Brain pericyte (primary cell): ENCODE data around the gene BTBD16.

Source experiments
- DNase-seq: peaks from one replicate; pipeline ENCODE4 v3.0.0-alpha.2; 2012; ENCODE audit warnings: low read depth, low spot score

Gene BTBD16

DNA sequence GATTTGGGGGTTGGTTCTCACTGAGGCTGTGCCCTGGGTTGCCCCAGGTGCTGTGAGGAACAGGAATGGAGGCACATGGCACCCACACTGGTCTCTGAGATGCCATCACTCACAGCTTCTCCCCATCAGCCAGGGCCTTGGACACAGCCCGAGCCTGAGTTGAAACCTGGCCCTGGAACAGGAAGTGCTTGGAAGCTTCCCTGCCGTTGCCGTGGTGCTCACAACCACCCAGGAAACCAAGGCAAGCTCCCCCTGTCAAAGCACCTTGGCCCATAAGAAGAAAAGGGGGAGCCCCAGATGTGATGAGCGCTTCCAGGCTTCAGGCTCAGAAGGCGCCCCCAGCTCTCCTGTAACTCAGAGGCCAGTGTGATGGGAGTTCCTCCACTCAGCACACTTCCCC, at the start of gene BTBD16:
Gene BTBD16 (plus strand): TSS at position 221 of the 400 bp plus-strand sequence. CDS start 3,786 bp downstream, outside the sequence.
- DNase-seq: no peak

DNA sequence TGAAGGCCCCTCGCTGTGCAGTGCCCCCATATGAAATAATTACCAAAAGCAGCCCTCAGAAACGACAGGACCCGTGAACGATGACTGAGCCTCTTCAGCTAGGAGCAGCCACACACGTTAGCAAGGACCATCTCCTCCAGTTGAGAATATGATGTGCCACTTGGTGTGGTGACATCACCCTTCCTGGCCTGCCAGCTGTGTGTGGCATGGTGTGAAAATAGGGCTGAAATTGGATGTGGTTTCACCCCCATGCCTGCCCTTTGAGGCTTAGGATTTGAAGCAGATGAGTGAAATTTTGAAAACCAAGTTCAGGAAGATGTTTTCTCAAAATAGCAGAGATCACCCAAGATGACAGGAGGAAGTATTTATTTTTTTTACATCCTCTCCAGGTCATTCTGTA, 49.1 kb upstream of the BTBD16 start:
- DNase-seq: no peak

DNA sequence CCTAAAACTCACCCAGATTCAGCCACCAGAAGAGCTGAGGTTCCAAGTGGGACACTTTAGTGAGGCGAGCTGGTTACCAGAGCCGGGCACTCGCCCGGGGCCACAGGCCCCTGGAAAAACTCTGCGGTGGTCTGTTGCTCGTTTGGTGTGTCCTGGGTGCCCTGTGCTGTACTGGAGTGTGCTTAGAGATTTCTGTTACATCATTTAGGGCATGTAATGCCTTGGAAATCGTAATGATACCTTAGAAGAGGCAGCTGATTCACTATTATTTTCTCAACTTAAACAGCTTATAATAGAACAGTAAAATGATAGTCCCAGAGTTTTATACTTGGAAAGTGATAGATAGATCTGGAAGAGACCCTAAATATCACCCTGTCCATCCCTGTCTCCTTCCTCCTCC, 48.5 kb upstream of the BTBD16 start:
- no peak for DNase-seq

DNA sequence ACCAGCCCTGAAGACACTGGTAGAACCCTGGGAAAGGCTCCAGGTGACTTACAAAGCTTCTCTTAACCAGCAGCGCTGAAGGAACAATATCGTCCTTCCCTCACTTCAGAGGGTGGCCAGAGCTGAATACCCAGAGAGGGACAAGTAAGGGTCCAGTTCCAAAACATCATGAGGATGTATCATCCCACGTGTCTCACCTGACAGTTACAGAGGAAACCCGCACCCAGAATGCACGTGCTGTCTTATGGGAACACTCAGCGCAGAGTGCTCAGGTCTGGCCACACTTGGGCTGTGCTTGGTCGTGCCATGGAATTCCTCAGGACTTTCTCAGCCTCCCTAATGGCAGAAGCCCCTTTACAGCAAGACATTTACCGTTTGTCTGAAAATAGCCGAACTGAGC, 46.9 kb upstream of the BTBD16 start:
- no peak for DNase-seq

DNA sequence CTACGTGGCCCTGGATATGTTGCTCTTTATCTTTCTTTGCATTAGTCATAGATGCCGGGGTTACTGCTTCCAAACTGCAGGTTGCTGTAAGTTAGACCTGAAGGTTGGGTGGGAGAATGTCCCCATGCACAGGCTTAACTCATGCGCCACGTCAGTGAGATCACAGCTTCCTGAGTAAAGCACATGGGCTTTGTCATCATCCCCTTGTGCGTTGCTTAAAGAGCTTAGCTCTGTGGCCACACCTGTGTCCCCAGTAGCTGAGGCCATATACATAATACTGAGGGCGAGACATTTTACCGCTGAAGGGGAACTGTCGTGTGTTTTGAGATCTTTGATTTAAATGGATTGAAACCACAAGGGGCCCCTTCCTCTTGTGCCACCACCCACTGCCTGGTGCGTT, 45.8 kb upstream of the BTBD16 start:
- DNase-seq: no peak

DNA sequence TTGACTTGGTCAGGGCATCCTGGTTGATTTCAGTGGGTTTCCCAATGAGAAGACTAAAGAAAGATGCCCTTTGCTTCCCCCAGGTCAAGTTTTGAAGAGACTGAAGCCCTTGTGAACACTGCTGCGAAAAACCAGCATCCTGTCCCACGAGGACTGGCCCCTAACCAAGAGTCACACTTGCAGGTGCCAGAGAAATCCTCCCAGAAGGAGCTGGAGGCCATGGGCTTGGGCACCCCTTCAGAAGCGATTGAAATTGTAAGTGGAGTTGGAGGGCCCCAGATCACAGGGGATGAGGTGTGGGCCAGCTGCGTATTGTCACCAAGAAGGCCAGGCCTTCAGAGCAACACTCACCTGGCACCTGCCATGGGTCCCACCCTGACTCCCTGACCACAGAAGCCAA, 43.3 kb upstream of the BTBD16 start:
- no peak for DNase-seq

DNA sequence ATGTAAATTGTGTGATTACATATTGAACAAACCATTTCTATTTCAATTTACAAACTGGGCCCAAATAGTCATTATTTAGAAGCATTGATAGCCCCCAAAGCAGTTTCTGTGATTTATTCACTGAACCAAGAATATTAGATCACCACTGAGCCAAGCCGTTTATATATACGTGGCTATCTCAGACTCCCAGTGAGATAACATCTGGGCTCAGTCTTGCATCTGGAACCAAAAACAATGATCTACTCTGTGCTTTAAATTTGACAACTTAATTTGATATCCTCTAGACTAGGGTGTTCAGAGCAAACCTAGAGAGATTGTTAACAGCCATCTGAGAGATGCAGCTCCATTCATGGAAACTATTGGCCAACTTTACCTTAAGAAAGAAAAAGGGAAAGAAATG, 41.4 kb upstream of the BTBD16 start:
- no peak for DNase-seq

DNA sequence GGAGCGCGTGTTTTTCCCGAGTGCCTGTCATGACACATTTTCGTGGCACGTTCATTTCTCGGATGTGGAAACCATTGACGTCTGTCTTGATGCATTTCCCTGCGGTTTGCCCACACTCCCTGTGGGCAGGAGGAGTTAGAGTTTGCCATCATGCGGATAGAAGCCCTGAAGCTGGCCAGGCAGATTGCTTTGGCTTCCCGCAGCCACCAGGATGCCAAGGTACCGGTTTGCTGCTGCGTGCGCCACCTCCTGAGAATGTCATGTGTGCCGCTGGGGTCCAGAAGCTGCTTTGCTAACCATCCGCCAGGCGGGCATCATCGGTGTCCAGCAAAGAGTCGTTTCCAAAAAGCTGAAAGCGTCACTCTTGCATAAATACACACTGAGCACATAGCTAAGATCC, 40.9 kb upstream of the BTBD16 start:
- DNase-seq: no peak

DNA sequence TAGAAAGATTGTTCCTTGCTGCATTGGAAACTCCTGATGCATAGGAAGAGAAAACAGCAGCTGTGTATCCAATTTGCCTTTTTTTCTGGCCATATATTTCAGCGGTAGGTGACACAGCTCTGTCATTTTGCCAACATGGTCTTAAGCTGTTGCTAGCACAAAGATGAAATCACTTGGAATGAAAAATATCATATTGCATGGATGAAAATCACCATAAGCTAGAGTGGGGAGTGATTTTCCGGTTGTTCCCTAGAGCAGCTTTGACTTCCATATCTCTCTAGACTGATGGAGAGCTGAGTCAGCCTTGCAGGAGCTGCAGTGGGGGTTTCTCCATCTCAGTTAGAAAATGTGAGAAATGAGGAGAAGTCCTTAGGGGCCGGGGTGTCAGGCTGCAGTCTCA, 38.3 kb upstream of the BTBD16 start:
- DNase-seq: no peak

DNA sequence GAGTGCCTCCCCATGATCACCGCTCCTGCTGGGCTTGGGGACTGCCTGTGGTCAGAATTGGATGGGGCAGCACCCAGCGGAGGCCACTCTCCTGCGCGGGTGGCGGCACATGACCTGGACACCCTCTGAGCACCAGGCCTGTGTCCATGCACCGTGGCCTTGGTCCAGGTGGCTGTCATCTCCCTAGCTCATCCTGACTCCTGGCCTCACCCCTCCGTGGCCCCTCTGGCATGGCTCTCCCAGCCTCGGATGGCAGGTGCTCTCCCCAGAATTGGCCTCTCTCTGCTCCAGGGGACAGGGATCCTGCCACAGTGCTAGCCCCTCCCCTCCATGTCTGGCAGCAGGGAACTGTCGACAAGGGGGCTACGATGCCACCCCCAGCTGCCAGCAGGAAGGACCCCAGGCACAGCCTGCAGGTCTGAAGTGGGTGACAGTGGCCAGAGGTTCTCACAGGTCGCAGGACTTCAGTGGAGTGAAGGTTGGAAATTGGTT, 37.2 kb upstream of the BTBD16 start:
- no peak for DNase-seq

DNA sequence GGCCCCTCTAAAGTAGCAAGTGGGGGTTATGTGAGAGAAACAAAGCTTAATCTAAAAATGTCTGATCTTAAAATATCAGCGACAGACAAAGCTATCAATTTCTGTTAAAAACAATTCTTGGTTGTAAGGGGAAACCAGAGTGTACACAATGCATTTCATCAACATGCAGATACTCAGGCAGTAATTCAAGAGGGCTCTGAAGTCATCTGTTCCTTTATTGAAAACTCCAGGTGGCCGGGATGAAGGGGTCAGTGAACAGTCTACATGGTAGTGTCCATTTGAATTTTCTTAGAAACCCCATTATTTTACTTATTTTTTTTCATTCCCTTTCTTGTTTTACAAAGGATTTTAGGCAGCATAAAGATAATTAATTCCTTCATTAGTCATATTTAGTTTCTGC, 36.7 kb upstream of the BTBD16 start:
- no peak for DNase-seq

DNA sequence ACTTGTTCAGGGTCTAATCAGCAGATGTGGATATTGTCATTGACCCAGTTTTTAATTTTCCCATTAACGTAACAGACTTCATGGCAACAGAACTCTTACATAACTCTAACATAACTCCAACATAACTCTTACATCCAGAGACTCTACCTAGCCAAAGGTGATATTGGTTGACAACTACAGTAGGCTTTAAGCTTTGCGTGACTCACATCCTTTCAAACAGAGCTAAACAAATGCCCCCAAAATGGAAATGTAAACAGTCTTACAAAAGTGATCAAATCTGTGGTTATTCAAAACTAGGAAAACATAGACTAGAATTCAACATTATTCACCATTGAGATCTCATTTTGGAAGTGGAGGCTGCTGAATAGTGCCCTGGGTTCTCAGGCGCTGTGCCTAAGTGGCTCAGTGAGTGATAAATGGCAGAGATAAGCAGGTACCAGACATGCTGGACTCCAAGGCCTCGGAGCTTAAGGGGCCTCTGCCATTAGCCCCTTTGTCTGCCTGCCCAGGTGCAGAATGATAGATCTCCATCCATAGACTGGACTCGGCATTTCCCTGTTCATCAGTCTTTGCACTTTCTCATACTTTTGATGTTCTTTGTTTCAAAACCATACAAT, 34.3 kb upstream of the BTBD16 start:
- no peak for DNase-seq

DNA sequence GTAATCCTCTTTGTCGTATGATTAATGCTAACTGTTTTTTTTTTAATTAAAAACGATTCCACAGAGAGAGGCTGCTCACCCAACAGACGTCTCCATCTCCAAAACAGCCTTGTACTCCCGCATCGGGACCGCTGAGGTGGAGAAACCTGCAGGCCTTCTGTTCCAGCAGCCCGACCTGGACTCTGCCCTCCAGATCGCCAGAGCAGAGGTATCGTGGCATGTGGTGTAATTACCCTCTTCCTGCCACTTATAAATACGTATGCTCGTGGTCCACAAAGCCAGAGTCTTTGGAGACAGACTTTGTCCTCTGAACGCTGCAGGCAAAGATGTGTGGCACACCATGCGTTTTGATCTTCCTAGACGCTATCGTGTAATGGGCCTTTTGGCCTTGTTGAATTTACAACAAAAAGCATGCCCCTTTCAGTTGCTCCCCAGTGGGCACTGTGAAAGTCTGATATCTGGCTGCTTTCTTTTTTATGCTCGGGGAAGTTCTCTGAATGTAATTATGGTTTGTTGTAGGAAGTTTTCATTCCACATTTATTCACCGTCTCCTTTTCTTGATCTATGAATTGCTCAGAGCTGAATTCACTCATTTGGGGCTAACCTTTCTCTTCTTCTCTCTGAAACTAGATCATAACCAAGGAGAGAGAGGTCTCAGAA, 33.6 kb upstream of the BTBD16 start:
- no peak for DNase-seq

DNA sequence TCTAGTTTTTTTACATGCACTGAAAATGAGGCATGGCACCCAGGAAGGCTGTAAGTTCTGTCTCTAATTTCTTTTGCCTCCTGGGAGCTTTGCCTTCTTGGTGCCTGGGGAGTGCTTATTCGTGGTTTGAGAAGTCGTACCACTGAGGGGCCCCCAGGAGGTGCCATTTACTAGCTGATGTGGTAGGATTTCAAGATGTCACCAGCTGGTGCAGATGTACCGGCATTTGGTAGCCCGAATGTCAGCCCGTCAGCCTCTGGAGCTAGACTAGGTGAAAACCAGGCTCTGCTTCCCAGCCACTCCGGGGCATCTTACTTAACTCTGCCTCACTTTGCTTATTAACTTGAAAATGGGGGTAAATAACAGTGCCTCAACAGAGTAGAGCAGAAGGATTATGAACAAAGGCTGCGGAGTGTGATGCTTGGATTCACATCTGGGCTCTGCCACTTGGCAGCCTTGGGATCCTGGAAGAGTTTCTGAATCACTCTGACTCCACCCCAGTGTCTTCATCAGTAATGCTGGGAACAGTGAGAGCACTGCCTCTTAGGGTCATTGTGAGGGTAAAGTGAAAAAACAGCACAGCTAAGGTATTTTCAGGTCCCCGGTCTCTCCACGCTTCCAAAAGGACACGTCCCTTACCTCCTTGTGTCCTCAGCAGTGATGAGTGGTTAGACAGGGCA, 31.4 kb upstream of the BTBD16 start:
- no peak for DNase-seq

DNA sequence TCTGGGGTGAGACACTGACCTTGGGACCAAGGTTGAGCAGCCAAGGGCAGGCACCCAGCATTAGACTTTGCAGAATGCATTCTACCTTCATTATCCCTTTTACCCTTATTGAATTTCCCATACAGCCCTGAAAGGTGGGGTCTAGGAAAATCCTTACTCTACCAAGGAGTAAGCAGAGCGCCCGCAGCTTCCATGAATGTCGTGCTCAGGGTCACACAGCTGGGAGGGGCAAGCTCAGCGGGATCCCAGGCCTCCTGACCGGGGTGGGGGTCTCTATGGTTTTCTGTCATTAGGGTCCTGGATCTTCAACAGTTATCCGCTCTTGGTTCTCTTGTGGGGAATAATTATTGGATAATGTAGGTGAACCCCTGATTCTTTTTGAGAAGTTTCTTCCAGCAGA, 30.7 kb upstream of the BTBD16 start:
- DNase-seq: no peak

DNA sequence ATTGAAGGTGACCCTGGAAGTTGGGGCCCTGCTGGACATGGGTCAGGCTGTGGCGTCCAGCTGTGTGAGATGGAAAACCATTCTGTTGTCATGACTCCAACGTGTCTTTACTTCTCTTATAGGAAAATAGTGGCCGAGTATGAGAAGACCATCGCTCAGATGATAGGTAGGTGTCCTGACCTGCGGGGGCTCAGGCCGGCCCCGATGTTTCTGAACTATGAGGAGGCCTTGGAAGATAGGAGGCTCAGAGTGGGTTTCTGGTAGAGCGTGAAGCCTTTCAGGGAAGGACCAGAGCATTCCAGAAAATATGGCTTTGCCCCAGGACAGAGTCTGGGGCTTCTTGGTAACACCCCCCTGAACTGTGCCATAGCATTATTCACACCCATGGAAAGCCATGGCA, 29.3 kb upstream of the BTBD16 start:
- no peak for DNase-seq

DNA sequence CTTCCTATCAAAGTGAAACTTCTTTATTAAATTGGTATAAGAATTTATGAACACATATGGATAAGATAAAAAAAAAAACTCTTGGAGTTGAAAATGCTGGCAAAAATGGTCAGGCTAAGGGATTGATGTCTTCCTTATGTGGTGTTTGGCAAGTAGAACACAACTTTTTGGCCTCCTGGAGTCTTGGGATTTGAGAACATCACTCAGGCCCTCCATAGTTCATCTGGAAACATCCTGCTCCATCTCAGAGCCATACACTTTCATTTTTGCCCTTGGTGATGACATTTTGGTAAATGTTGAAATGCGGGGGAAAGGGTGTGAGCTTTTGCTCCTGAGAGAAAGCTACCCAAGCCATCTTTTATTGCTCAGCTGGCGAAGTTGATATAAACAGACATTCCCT, 27.5 kb upstream of the BTBD16 start:
- DNase-seq: no peak

DNA sequence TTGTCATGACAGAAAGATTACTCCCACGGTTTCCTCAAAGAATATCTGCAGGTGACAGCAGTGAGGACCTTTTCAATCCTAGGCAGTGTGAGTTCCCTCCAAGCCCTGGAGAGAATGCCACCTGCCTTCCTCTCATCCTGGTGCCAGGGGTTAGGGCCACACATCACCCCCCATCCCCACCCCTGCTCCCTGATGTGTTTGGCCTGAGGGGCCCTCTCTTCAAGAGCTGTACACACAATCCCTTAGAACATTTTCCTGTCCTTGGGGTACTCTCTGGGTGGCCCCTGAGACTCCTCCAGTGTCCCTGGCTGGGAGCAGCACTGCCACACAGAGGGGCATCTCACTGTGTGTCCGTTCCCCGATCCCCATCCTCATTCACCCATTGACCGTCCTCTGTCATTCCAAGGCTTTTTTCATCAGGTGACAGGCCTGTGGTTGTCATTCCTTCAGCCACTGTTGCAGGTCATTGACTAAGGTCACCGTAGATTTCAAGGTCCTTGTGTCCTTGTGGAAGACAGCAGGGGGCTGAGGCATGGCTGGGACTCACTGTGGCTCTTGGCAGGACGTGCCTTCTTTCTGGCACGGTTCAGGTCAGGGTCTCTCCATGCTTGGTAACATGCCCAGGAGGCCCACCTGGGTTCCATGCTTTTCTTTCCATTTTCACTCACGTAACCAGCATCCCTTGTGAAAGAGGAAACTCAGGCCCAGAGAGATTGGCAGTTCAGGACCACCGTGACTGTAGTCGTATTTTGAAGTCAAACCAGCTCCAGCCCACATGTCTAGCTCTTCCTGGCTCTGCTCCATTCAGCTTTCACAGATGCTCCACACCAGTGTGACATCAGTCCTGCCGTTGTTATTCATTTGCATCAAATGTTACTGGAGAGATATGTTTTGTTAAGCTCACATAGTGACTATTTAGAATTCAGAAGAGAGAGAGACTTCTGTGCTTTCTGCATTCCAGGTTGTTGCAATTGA, 26.8 kb upstream of the BTBD16 start:
- DNase-seq: no peak

DNA sequence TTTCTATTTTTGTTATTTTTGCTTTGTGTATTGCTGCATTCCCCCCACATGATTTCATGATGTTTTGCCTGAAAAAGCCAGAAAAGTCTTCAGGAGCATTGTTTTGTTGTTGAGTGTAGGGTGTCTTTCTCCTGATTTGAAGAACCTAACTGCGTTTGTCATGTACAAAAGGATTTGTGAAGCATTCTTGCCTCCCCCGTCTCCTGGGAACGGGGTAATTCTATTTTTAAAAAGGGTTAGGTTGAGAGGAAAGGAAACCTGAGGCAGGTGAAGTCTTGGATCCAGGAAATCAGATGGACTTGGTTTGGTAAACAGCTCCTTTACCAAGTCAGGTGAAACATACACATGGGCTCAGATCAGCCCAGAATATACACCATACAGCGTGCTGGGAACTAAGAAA, 26.0 kb upstream of the BTBD16 start:
- DNase-seq: no peak

DNA sequence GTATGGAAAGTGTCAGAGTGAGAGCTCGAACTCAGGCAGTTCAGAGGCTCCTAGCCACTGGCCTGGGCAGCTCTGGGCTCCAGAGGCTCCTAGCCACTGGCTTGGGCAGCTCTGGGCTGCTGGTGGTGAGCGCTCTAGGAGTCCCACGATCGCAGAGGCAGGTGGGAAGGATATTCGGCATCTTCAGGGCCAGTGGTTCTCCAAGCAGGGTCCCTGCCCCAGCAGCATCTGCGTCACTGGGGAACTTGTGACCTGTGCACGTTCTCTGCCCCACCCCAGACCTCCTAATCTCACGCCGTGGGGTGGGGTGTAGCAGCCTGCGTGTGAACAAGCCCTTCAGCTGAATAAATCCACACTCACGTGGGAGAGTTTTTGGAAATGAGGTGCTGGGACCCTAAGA, 25.2 kb upstream of the BTBD16 start:
- no peak for DNase-seq

DNA sequence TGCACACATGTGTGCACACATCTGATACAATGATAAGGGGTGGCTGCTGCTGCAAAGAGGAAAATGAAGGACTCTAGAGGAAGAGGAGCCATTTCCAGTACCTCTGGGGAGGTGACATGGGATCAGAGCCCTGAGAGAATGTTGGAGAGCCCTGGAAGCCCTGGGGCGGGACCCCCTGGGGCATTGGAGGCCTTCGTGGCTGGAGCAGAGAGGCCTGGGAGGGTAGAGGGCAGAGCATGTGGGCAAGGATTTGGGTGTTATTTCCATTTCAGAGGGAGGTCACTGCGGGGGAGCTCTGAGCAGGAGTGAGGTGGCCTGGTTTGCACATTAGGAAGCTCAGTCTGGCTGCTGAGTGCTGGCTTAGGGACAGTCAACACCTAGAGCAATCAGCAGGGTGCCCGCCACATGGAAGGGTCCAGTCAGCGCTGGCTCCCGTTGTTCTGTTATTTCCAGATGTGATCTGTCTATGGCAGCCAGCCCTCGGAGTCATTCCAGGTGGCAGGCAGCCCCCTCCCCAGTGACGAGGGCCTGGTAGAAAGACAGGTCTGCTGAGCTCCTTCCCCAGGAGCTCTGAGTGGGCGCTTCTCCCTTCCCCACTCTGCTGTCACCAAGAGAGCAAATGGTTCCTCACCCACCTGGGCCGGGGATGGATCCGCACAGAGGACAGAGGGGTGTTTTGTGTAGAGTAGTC, 24.1 kb upstream of the BTBD16 start:
- DNase-seq: no peak
